HG03460 (cell line): ENCODE results near the gene PAN3.
"Not testable (repeated sequence)": the region's sequence is repeated elsewhere in the genome, so short reads cannot be mapped to it uniquely, and the experiment has no call there.

Source experiments
- ATAC-seq: cut with Tn5 transposase; IDR thresholded peaks from one replicate; pipeline ENCODE4 v1.9.1; 2021; ENCODE audit not compliant: unreplicated experiment

The PAN3 gene

DNA sequence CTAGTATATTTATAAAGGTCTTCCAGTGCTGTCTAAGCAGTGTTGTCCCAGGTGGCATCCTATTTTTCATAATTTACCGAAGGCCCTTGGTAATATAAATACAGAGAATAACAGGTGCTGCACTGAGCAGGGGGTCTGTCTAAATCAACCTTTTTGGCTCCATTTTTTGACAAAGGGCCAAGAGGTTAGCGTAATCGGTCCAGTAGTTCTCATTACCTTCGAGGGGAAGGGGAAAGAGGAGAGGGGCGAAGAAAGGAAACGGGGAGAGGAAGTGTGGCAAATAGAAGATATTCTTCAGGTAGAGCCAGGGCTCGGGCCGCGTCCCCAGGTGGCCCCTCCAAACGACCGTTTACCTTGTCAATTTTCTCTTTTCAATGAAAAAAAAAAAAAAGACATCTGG is 749 bp upstream of the PAN3 start:
- ATAC-seq: peak; percentile 16

DNA sequence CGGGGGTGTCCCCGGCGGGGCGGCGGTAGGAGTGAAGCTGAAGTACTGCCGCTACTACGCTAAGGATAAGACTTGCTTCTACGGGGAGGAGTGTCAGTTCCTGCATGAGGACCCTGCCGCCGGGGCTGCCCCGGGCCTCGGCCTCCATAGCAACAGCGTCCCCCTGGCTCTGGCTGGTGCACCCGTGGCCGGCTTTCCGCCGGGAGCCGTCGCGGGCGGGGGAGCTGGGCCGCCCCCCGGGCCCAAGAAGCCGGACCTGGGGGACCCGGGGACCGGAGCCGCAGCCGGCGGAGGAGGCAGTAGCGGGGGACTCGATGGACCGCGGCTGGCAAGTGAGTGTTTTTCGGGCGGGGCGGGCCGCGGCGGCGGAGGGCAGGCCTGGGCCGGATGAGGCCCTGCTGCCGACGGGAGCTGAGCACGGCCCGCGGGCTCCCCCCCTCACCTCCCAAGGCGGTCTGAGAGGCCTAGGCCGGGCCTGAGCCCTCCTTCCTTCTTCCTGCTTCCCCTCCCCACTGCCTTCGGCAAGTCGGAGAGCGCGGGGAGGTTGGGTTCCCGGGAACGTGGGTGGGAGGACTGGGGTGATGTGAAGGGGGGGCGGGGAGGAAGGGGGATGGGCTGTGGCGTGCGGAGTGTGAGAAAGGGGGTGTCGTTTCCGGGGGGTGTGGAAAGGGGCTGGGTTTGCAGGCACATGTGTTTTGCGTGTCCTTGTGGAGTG is 568 bp downstream of the PAN3 start:
- peak; percentile 47 for ATAC-seq

DNA sequence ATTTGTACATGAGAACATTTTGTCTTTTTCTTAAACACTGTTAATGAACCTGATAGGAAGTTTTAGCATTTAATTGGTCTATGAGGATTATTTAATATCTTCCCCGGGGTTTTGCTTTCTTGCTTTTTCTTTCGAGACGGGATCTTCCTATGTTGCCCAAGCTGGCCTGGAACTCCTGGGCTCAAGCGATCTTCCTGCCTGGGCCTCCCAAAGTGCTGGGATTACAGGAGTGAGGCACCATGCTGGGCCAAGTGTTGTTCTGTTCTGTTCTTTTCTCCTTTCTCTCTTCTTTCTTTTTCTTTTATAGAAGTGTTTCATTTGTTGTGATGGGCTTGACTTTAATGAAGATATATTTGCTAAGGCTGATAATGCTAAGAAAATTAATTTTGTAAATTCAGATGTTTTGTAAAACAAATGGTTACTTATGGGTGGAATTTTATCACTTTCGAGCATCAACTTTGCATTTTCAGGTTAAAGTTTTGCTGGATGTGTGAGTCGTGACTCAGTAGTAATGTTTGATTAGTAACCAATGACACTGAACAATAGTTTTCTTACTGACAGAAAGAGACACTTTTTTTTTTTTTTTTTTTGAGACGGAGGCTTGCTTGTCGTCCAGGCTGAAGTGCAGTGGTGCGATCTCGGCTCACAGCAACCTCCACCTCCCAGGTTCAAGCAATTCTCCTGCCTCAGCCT is 2.2 kb downstream of the PAN3 start:
- ATAC-seq: no peak

DNA sequence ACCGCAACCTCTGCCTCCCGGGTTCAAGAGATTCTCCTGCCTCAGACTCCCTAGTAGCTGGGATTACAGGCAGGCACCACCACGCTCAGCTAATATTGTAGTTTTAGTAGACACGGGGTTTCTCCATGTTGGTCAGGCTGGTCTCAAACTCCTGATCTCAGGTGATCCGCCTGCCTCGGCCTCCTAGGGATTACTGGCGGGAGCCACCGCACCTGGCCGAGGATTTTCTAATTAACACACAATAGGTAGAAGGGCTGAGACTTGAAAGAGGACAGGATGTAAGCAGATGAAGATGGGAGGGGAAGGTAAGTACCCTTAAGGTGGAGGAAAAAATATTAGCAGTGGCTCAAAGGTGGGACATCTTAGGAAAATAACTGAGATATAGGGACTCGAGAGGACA is 3.2 kb downstream of the PAN3 start:
- not testable (repeated sequence) for ATAC-seq

DNA sequence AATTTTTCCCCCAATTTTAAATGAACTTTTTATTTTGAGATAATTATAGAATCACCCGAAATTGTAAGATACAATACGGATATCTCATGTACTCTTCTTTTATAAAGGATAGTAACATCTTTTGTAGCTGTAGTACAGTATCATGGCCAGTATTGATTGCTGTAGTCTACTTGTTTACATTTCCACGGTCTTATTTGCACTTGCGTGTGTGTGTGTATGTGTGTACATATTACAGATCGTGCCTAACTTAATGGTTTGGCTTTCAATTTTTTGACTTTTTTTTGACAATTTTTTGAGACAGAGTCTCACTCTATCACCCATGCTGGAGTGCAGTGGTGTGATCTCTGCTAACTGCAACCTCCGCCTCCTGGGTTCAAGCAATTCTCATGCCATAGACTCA is 6.7 kb downstream of the PAN3 start:
- ATAC-seq: no peak

DNA sequence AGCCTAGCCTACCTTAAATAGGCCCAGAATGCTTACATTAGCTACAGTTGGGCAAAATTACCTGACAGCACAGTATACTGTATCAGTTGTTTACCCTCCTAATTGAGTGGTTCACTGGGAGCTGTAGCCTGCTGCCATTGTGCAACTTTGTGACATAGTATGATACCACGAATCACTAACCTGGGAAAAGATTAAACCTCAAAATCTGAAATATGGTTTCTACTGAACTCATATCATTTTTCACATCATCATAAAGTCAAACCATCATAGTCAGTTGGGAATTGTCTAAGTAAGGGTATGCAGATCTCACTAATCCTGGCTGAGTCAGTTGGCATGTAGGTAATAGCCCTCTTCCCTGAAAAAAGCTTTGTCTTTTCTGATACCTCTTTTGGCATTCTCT is 9.2 kb downstream of the PAN3 start:
- no peak for ATAC-seq

DNA sequence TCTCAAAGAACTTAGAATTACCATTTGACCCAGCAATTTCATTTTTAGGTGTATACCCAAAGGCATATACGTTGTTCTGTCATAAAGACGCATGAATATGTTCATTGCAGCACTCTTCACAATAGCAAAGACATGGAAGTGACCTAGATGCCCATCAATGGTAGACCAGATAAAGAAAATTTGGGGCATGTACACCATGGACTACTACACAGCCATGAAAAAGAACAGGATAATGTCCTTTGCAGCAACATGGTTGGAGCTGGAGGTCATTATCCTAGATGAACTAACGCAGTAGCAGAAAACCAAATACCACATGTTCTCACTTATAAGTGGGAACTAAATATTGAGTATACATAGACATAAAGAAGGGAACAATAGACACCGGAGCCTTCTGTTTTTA is 20.7 kb downstream of the PAN3 start:
- no peak for ATAC-seq

DNA sequence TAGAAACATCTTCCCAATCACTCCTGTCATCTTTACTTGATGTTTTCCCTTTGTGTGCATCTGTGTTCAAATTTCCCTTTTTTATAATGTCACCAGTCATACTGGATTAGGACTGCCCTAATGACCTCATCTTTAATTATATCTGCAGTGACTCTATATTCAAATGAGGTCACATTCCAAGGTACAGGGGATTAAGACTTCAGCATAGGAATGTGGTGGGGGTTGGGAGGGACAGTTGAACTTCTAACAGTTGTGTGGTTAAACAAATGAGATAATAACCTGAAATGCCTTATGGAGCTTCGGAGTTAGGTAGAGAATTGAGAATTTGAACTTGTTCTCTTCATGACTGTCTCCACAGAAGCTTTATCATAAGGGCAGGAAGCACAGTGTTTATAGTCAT is 23.0 kb downstream of the PAN3 start:
- ATAC-seq: no peak

DNA sequence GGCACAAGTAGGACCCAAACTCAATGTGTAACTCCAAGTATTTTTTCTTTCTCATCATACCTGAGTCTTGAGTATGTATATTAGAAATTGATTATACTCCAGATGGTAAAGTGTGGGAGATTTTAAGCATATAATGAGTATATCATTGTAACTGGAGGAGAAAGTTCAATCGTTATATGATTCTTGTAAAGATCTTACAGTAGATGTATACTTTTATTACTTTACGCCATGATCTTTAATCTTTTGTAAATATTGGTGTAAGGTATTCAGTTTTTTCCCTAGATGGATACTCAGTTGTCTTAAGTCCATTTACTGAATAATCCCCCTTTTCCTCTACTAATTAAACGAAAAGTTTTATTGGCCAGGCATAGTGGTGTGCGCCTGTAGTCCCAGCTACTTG is 25.2 kb downstream of the PAN3 start:
- no peak for ATAC-seq

DNA sequence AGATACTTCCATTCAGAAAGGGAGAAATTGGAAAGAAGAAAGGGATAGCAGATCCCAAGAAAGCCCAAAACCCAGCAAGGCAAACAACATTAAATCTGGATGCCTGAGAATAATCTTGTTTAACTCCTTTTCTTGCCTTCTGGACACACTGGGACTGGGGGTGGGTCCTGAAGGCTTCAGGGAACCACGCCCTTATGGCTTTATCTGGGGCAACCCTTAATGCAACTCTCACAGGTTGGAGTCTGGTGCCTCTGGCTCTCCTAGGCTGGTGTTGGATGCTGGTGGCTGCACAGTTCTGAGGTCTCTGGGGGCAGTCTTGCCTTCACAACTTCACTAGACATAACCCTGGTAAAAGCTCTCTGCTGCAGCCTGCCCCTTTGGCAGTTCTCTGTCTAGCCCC is 27.9 kb downstream of the PAN3 start:
- ATAC-seq: no peak

DNA sequence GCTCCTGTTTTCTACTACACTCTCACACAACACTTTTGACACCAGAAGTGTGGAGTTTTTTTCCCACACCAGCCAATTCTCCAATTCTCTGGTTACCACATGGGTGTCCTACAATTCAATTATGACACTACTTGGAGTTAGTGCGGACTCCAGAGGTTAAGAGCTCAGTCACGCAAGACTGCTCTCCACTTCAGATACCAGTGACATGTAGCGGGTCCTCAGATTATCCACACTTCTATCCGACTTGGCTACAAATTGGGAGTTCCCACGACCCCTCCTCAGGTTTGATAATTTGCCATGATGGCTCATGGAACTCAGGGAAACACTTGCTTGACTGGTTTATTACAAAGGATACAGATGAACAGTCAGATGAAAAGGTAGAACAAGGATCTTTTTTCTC is 32.9 kb downstream of the PAN3 start:
- no peak for ATAC-seq

DNA sequence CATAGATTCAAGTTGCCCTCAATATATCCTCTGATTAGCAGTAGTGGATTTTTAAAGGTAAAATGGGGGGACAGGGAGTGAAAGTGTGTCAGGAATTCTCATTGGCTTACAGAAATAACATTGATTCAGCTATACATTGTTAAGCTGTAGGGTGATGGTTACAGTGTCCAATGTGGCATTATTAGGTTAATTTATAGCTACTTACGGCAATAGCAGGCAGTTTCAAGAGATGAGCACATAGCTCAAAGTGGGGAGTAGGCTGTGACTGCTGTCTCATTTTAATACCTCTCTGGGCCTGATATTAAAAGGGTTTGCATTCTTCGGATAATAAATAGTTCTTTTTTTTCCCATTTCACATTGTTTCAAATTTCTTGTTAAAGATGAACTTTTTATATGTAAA is 34.6 kb downstream of the PAN3 start:
- no peak for ATAC-seq

DNA sequence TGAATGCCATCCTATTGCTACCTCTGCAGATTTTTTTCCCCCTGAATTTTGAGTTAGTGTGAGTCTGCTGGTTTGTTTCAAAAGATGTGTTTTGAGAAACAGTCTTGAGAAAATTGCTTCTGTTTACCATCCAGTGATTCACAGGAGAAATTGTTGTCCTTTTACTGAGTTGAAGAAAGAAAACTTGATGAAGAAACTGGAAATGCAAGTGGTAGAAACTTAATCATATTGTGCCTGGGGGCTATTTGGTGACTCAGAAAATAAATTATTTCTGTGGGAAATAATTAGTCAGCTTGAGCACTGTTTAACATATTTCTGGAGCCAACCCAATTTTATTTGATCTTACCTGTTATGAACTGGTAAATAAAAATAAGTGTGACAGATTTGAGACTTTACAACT is 35.4 kb downstream of the PAN3 start:
- ATAC-seq: no peak

DNA sequence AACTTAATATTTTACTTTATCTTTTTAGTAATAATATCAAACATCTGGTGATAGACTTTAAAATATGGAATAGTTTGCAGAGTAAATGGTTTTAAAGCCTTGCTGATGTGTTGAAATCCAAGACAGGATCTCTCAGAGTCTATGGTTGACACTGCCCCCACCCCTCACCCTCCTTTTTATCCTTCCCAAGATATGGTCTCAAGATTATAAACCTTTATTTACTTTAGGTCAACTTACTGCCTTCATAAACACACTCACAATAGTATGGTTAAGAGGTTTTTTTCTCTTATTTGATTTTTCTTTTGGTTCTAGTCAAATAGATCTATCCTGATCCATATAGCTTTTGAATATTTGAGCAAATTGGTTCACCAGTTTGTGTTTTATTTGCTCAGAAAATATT is 39.0 kb downstream of the PAN3 start:
- no peak for ATAC-seq

DNA sequence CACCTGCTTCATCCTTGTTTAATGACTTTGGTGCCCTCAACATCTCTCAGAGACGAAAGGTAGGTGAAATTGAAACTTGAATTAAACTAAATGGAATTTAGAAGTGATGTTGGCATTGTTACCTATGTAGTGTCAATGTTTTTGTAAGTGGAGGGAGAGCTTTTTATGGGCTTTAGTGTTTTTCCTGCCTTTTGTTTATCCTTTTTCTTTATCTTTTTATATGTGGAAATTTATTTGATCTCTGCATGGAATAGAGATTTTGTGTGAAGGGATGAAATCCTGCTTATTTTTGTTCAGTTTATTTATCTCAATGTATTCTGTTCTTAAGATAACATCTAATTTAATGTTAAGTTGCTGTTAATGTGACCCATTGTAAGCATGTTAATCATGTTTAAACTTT is 39.5 kb downstream of the PAN3 start:
- ATAC-seq: no peak

DNA sequence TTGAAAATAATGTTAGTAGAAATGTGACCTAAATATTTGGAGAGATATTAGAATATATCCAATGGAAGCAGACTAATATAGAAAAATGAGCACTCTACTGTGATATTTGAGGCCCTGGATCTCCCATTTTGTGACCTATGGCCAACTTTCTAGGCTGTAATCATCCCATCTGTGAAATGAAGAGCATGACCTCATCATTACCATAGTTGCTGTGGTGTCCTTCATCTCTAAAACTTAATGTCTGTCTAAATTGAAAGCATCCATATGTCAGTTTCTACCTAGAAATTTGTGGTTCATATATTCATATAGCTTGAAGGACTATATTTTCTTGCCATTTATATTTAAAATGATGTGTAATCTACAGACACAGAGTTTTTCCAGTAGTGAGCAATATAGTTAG is 41.6 kb downstream of the PAN3 start:
- ATAC-seq: no peak

DNA sequence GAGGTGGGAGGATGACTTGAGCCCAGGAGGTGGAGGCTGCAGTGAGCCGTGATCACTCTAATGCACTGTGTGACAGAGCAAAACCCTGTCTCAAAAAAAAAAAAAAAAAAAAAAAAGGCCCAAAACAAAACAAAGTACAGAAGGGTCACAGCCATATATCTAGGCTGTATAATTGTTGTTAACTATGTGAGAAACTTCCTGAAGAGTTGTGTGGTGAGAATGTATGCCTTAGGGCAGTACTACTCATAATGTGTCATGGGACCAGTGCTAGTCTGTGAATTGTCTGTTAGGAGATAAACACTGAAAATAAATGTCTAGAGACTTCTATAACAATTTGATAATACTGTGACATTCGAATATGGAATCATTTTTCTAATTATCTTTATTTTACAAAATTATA is 43.1 kb downstream of the PAN3 start:
- no peak for ATAC-seq

DNA sequence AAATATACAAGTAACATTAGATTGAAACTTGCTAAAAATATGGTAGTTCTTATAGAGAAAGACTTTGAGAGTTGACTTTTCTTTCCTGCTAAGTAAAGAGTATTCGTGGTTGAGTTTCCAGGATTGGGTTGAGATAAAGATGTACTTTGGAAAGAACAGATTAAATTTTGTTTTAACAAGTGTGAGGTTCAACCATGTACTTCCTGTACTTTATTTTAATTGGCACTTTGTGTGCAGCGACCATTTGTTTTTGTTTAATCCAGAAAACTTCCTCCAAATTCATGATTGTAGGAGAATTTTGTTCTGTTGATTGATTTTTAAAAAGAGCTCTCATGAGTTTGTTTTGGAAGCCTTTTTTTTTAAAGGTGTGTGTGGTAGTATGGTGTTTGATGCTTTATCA is 46.9 kb downstream of the PAN3 start:
- ATAC-seq: no peak

DNA sequence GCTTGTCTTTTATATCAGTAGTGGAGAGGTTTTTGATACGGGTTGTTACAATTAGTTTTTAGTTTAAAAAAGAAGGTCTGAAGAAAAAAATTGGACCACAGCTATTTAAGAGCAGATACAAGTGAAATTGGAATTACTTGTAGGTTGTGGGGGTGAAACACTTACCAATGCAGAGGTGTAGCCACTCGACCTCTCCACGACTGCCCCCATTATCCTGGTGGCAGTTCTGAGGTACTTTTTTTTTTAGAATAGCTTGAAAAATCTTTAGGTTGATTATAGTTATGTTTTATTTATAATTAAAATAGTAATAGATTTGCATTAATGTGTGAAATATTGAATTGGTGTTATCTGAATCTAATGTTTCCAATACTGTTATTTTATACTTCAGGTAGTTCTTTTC is 60.7 kb downstream of the PAN3 start:
- ATAC-seq: no peak

DNA sequence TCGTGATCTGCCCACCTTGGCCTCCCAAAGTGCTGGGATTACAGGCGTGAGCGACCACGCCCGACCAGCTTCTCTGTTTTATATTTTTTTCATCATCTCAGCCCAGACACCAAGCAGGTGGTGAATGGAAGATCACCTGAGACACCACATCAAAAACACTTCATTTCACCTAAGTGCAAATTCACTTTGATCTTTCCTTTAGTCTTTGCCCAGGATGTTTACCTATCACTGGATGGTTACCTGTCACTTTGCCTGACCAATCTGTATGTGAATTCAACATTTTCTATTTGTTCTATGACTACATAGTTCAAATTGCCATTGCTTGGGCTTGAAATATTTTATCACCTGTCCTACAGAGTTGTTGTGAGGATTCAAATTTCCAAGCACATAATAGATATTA is 65.7 kb downstream of the PAN3 start:
- ATAC-seq: no peak

DNA sequence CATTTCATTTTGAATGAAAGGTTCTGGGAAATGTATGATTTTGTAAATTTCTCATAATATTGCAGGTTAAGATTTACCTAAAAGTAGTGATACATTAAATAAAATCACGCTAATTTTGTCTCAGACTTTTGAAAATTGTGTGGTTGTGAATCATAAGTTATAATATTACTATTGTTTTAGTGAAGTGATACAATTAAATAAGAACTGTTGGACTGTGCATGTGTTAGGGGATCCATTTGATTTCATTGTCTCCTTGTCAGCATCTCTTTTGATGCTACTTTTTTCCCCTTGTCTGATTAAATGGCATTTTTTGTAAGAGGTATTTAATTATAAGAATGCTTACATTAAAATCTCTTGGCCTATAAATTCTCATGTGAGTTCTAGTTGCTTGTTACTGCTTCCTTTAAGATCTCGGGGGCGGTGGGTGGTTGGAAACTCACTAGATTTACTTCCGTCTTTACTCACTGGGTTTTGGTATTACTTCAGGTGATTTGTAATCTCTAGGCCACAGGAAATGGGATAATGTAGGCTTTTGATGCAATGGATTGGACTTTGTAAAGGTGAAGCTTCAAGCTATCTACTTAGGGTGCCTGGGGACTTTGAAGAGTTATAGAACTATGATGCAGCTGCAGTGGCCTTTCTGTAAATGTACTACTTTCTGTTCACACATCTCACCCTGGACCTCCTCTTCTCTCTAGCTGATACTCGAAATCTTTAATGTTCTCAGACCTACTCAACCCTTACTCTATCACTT is 66.5 kb downstream of the PAN3 start:
- no peak for ATAC-seq

DNA sequence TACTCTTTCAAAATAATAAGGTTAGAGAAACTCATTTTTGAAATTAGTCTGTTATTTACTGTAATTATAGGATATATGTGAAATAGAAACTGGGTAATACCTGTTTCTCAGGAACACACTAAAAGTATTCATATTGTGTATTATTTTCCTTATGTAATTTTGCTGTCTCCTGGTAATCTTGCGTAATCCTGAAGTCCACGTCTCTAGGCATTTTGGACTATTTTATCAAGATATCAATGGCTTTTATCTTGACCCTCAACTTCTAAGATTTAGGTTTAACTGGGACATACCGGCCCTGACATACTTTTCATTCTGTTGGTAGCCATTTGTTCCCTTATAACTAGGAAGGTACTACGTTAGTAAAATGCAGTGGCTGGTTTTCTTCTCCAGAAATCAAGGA is 80.3 kb downstream of the PAN3 start:
- no peak for ATAC-seq
